A549 treated with Hydrocortisone at 1 μM for 4 hours (cell line): ENCODE results near the gene ELP6. TPM values are rescaled to one million over a fixed set of nuclear protein-coding genes. Genes with fewer than 3 reads are reported as not detected.

ENCODE experiments used
- total RNA-seq: library from RNA; stranded (reverse); fragments of 200-300 nt; extraction: Qiagen RNA extraction; gene quantifications from 5 replicates; pipeline ENCODE4 v1.2.3, GENCODE V29; 2022

ELP6 gene
- 25.9 to 27.8 TPM (median 27.1 TPM) in 5 replicates for total RNA-seq

GRCh38 chr3:47513125-47513929 lies at the start of gene ELP6:
ELP6 (minus strand) TSS chr3:47513712; CDS start chr3:47513590, 122 bp downstream.

GRCh38 chr3:47475570-47476329 lies 37.8 kb downstream of the ELP6 start, which contains the start of gene SCAP:
SCAP (minus strand) TSS chr3:47475941; CDS start chr3:47442993, 32,948 bp downstream.

Other genes with a start within 250 kb of the ELP6 start
- 13.3 to 23.6 TPM (median 19.9 TPM) in 5 replicates for gene KIF9, start 230.9 kb downstream of the ELP6 start, total RNA-seq
- gene KLHL18, start 230.8 kb downstream of the ELP6 start, total RNA-seq, result 17.5 to 19.3 TPM (median 18.2 TPM) in 5 replicates
- gene PTPN23, start 132.7 kb downstream of the ELP6 start, total RNA-seq, result 19.7 to 23.9 TPM (median 22.6 TPM) in 5 replicates
- gene SCAP, start 37.8 kb downstream of the ELP6 start, total RNA-seq, result 26.0 to 28.8 TPM (median 27.3 TPM) in 5 replicates
- 0.84 to 1.1 TPM (median 1.1 TPM) in 5 replicates for gene CSPG5, start 65.2 kb upstream of the ELP6 start, total RNA-seq